Fibroblast of lung (primary cell): ENCODE data around the gene THEM4.

Source experiments
- CTCF ChIP-seq, 2 donors: IDR thresholded peaks in 1 of 2; conservative IDR thresholded peaks in 1 of 2; 1 replicate in 1 of 2; 2 replicates in 1 of 2; pipeline ENCODE4 v1.5.1; 2011 to 2012; ENCODE audit warnings: low read length in 2 of 2, control low read depth in 1 of 2, inconsistent platforms in 1 of 2, low read depth in 1 of 2, mild to moderate bottlenecking in 1 of 2
- EZH2 ChIP-seq: IDR thresholded peaks from 2 replicates; pipeline ENCODE4 v1.5.1; 2012; ENCODE audit warnings: low read length, control low read depth, mild to moderate bottlenecking; ENCODE audit errors: missing control alignments

GRCh38 chr1:151831605-151832004 is 77.7 kb downstream of the THEM4 start, which contains the start of gene RORC:
- TF ChIP-seq CTCF (conservative IDR thresholded peaks at IDR 0.05 in 1 of 2, IDR thresholded peaks at IDR 0.05 in 1 of 2; ENCODE audit: low read depth in 1 of 2, low read length in 2 of 2) (no peak), EZH2 (no peak)
